Measurements from ENCODE around the gene MYO1A.
A peak's percentile ranks its signal among the peaks of the same experiment; 100 is the strongest.
"Not testable (repeated sequence)": the region's sequence is repeated elsewhere in the genome, so short reads cannot be mapped to it uniquely, and the experiment has no call there.

The MYO1A gene

DNA sequence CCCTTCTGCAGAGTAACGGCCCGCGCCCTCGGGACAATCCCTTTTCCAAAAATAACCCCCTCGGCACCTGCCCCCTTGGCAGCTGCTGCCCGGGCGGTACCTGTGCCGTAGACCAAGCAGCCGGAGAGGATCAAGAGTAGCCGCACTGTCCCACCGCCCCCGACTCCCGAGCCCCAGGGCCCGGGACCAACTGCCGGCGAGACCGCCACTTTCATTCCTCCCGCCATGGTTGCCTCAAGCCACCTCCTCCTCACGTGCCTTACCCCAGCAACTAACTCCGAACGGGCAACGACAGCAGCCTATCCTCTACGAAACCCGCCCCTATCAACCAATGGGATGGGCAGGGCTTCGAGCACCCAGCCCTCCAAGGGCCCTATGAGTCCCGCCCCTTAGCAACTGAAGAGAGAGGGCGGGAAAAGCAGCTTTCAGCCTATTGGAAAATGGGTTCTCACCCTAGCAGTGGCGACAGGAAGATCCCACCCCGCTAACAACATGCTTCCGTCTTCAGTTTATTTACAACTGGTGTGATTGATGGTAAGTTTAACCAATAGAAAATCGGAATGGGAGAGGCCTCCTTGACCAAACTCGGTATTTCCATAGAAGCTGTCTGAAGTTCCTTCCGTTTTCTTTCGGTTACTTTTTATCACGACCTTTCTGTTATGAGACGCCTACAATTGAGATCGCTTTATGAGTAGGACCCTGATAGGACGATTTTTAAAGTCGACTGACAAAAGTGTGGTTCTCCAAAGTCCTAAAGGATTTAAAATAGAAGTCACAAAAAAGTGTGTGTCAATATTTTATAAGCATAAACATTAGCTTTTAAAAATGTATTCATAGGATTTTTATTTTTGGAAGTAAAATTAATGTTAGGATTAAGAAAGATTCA, 28.8 kb upstream of the MYO1A start, which contains the start of gene NEMP1:
Gene NEMP1 (minus strand): TSS at position 273 of the 886 bp plus-strand sequence. CDS start 46 bp downstream, at position 227.
- H3K79me2 ChIP-seq (ENCODE audit: low read length), result peaks cover 36% of the 10 kb centered on the region
- peak within 1 kb of the TSS; percentile 79 for H3K4me2 ChIP-seq (ENCODE audit: low read depth, low read length)
- peak; percentile 100 for DNase-seq
- H4K20me1 ChIP-seq (ENCODE audit: insufficient read depth, low read length), result no peaks in the 10 kb centered on the region
- H3K4me1 ChIP-seq (ENCODE audit: low read length), result peaks cover 8% of the 10 kb centered on the region
- no peaks in the 10 kb centered on the region for H3K9me3 ChIP-seq (replicated peaks; ENCODE audit: insufficient read depth, low read length)
- peak within 1 kb of the TSS; percentile 80 for H3K27ac ChIP-seq (ENCODE audit: low read length)
- H3K4me3 ChIP-seq (ENCODE audit: low read length), result peak within 1 kb of the TSS; percentile 89
- peak within 1 kb of the TSS; percentile 78 for H2AFZ ChIP-seq (ENCODE audit: low read length)
- no peak for TF ChIP-seq EZH2 (optimal IDR thresholded peaks at IDR 0.05; ENCODE audit: low read depth, low read length)
- no peak for TF ChIP-seq CTCF (IDR thresholded peaks at IDR 0.05; ENCODE audit: low read length)
- TF ChIP-seq EZH2phosphoT487 (IDR thresholded peaks at IDR 0.05; ENCODE audit: low read length), result no peak
- H3K9ac ChIP-seq (ENCODE audit: low read length), result peak within 1 kb of the TSS; percentile 88
- no peaks in the 10 kb centered on the region for H3K36me3 ChIP-seq (replicated peaks; ENCODE audit: insufficient read depth, low read length)
- no peaks in the 10 kb centered on the region for H3K9me2 ChIP-seq (replicated peaks; ENCODE audit: insufficient read depth, low read length)
- H3K27me3 ChIP-seq (replicated peaks; ENCODE audit: insufficient read depth, low read length), result no peaks in the 10 kb centered on the region
- H3F3A ChIP-seq (ENCODE audit: insufficient read depth, low read length), result peaks cover 6% of the 10 kb centered on the region; the same call in 1 of the 2 replicates

- H4K20me1 ChIP-seq (ENCODE audit: insufficient read depth, low read length); H3F3A ChIP-seq (ENCODE audit: insufficient read depth, low read length); DNase-seq; H3K4me2 ChIP-seq (ENCODE audit: low read depth, low read length); H3K9me3 ChIP-seq (replicated peaks; ENCODE audit: insufficient read depth, low read length); H3K9me2 ChIP-seq (replicated peaks; ENCODE audit: insufficient read depth, low read length); H3K36me3 ChIP-seq (replicated peaks; ENCODE audit: insufficient read depth, low read length); H3K4me3 ChIP-seq (ENCODE audit: low read length); H3K9ac ChIP-seq (ENCODE audit: low read length); H3K27me3 ChIP-seq (replicated peaks; ENCODE audit: insufficient read depth, low read length); H2AFZ ChIP-seq (ENCODE audit: low read length); H3K4me1 ChIP-seq (ENCODE audit: low read length); H3K27ac ChIP-seq (ENCODE audit: low read length): not testable (repeated sequence)
- peaks cover 50% of the 10 kb centered on the region for H3K79me2 ChIP-seq (ENCODE audit: low read length)
Measured at GRCh38 chr12:57073566-57074450, 23.9 kb upstream of the MYO1A start.

DNA sequence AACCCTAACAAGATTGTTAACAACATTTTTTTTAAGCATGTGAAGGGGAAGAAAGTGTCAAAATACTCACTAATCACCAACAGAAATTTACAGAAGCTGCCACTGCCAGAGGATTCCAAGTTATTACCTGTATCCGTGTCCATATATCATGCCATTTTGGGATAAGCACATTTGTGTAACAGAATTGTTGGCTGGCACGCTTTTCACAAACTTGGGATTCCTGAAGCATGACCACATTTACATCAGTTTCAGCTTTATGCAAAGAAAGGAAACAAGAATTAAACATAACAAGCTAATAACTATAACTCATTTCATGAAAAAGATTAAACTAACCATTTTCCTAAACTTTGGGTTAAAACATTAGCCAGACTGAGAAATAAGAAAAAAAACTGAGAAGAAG, 22.7 kb upstream of the MYO1A start:
- Histone ChIP-seq H3K4me3 (ENCODE audit: low read length) (no peak overlapping the region), H3K27me3 (replicated peaks; ENCODE audit: insufficient read depth, low read length) (no peaks in the 10 kb centered on the region), H3K27ac (ENCODE audit: low read length) (no peak overlapping the region), H3K4me2 (ENCODE audit: low read depth, low read length) (no peak overlapping the region), H3K4me1 (ENCODE audit: low read length) (no peaks in the 10 kb centered on the region), H3K9ac (ENCODE audit: low read length) (no peak overlapping the region), H2AFZ (ENCODE audit: low read length) (no peak overlapping the region), H3K36me3 (replicated peaks; ENCODE audit: insufficient read depth, low read length) (peaks cover 6% of the 10 kb centered on the region; the same call in 1 of the 2 replicates), H3K9me2 (replicated peaks; ENCODE audit: insufficient read depth, low read length) (no peaks in the 10 kb centered on the region), H3K79me2 (ENCODE audit: low read length) (peaks cover 41% of the 10 kb centered on the region), H3K9me3 (replicated peaks; ENCODE audit: insufficient read depth, low read length) (no peaks in the 10 kb centered on the region), H4K20me1 (ENCODE audit: insufficient read depth, low read length) (no peaks in the 10 kb centered on the region), H3F3A (ENCODE audit: insufficient read depth, low read length) (peaks cover 3% of the 10 kb centered on the region; the same call in 1 of the 2 replicates)
- TF ChIP-seq EZH2 (optimal IDR thresholded peaks at IDR 0.05; ENCODE audit: low read depth, low read length) (no peak), EZH2phosphoT487 (IDR thresholded peaks at IDR 0.05; ENCODE audit: low read length) (no peak), CTCF (IDR thresholded peaks at IDR 0.05; ENCODE audit: low read length) (no peak)
- no peak for DNase-seq

Data from MM.1S (cell line).